ENCODE results near the gene UBXN4. TPM values are rescaled to one million over a fixed set of nuclear protein-coding genes. Genes with fewer than 3 reads are reported as not detected.

Gene UBXN4
- total and polyA plus RNA-seq, 12 donors = 29.3 to 77.8 (median 63.1) TPM

DNA sequence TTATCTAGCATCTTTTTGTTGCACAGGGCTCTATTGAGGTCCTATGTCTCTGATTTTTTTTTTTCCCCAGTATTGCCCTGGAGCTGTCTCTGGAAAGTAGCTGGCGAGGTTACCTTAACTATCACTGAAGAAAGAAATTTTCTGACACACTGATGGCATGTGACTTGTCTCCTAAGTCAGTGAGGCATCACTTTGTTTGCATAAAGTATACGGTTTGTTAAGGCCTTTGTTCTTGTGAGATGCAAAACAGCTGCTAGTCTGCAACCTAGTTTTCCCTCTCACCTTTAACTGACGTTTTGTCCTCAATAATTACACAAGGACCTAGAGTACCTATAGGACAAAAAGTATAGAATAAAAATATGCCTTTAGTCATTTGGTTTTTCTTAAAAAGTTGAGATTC is 41.8 kb downstream of the UBXN4 start:
- intact Hi-C loops (cut with DNase I) = no loop called here
- Histone ChIP-seq H3K27me3 (no peaks in the 10 kb centered on the region), H3K27ac (no peak overlapping the region), H3K36me3 (peaks cover 0 to 92% (median 55%) of the 10 kb centered on the region in 9 donors), H3K4me1 (no peaks in the 10 kb centered on the region), H3K9me3 (no peaks in the 10 kb centered on the region), H3K4me3 (no peak overlapping the region)
- no peak for TF ChIP-seq CTCF (IDR thresholded peaks at IDR 0.05)
- DNase-seq (no peak), ATAC-seq (no peak)
- WGBS, 2 donors = 89 to 90% methylated on average over 3 of the region's 3 CpGs

DNA sequence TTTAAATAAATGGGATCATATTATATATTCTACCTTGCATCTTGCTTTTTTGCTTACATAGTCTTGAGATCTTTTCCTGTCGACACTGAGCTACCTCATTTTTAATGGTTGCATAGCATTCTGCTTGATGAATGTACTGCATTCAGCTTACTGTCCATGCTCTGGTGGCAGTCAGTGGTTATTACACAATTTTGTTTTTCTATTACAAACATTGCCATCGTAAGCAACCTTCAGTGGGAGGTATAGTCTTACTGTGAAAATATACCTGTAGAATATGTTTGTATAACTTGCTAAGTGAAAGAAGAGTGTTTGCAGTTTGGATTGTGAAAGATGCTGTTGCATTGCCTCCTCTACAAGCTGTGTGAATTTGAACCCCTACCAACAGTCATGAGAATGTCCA is 43.4 kb downstream of the UBXN4 start:
- H3K36me3 ChIP-seq = peaks cover 0 to 77% (median 48%) of the 10 kb centered on the region in 9 donors
- H3K27ac ChIP-seq = no peak overlapping the region
- H3K4me1 ChIP-seq = no peaks in the 10 kb centered on the region
- intact Hi-C loops (cut with DNase I) = no loop called here
- no peaks in the 10 kb centered on the region for H3K27me3 ChIP-seq
- H3K4me3 ChIP-seq = no peak overlapping the region
- no peaks in the 10 kb centered on the region for H3K9me3 ChIP-seq
- no peak for DNase-seq
- TF ChIP-seq CTCF (IDR thresholded peaks at IDR 0.05) = peak in 1 of 9 donors; percentile 34
- 95 to 99% methylated on average over 2 of the region's 2 CpGs for WGBS, 2 donors
- ATAC-seq = no peak

GRCh38 chr2:135786823-135787222 is 45.2 kb downstream of the UBXN4 start:
- ATAC-seq (no peak), DNase-seq (no peak)
- no peak for TF ChIP-seq CTCF (IDR thresholded peaks at IDR 0.05)
- intact Hi-C loops (cut with DNase I) = no loop called here
- H3K4me1 ChIP-seq = no peaks in the 10 kb centered on the region
- H3K27ac ChIP-seq = no peak overlapping the region
- no peaks in the 10 kb centered on the region for H3K9me3 ChIP-seq
- H3K36me3 ChIP-seq = peaks cover 0 to 59% (median 30%) of the 10 kb centered on the region in 9 donors
- no peak overlapping the region for H3K4me3 ChIP-seq
- 74 to 92% methylated on average over 5 of the region's 5 CpGs for WGBS, 2 donors
- H3K27me3 ChIP-seq = no peaks in the 10 kb centered on the region

DNA sequence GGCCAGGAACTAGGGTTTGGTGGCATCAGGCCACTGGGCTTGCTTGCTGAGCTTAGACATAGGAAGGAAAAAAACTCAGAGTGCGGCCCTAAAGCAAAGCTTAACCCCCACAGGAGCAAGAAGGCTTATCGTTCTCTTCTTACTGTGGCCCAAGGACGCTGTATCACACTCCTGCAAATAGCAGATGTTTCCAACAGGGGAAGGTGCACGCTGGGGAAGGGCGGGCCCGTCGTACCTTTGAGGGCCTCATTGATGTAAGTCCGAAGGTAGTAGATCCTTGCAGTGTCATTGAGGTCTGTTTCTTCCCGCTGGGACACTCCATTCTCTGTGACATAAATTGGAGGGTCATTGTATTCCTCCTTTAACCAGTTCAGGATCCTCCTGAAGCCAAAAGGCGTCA is 48.8 kb downstream of the UBXN4 start:
- 95 to 98% methylated on average over 10 of the region's 10 CpGs for WGBS, 2 donors
- no peaks in the 10 kb centered on the region for H3K9me3 ChIP-seq
- TF ChIP-seq CTCF (IDR thresholded peaks at IDR 0.05) = no peak
- no peaks in the 10 kb centered on the region for H3K27me3 ChIP-seq
- ATAC-seq = no peak
- no peak for DNase-seq
- intact Hi-C loops (cut with DNase I) = no loop called here
- H3K4me1 ChIP-seq = no peaks in the 10 kb centered on the region
- no peak overlapping the region for H3K27ac ChIP-seq
- no peak overlapping the region for H3K4me3 ChIP-seq
- H3K36me3 ChIP-seq = peaks cover 0 to 23% (median 9%) of the 10 kb centered on the region in 9 donors
